ENCODE results near the gene NCK2. TPM values are rescaled to one million over a fixed set of nuclear protein-coding genes. Genes with fewer than 3 reads are reported as not detected.
A peak's percentile ranks its signal among the peaks of the same experiment; 100 is the strongest.

NCK2 gene
- total RNA-seq, 6 experiments from 2014 or later: 18.6 to 20.2 (median 19.8) TPM

DNA sequence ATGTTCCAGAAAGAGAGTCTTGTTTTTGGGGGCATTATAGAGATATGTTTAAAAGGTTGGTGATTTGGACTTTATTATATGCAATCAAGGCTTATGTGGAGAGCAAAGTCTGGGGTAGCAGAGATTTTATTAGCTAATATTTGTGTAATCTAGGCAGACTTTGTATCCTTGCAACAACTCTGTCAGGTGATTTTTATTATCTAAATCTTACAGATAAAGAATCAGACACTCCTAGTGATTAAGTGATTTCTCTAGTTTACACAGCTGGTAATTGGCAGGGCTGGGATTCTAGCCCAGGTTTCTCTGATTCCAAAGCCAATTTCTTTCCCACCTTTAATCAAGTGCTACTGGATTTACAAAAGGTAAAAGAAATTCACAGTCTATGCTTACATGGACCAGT is 33.3 kb upstream of the NCK2 start:
- Mint-ChIP-seq H3K27me3 (ENCODE audit: insufficient read depth) (peaks cover 31% of the 10 kb centered on the region), H3K4me3 (no peak overlapping the region), H3K27ac (no peak overlapping the region), H3K9me3 (no peaks in the 10 kb centered on the region), H3K4me1 (ENCODE audit: low read depth) (peaks cover 13% of the 10 kb centered on the region), H3K36me3 (ENCODE audit: low read depth) (no peaks in the 10 kb centered on the region)
- no peak for TF ChIP-seq CTCF (IDR thresholded peaks at IDR 0.05)
- no peak for DNase-seq

- Mint-ChIP-seq H3K9me3 (no peaks in the 10 kb centered on the region), H3K4me3 (no peak overlapping the region), H3K36me3 (ENCODE audit: low read depth) (no peaks in the 10 kb centered on the region), H3K27ac (no peak overlapping the region), H3K27me3 (ENCODE audit: insufficient read depth) (peaks cover 31% of the 10 kb centered on the region), H3K4me1 (ENCODE audit: low read depth) (peaks cover 13% of the 10 kb centered on the region)
- no peak for TF ChIP-seq CTCF (IDR thresholded peaks at IDR 0.05)
- no peak for DNase-seq
Observed at GRCh38 chr2:105712166-105712915, 32.4 kb upstream of the NCK2 start.

GRCh38 chr2:105712981-105713596 is 31.6 kb upstream of the NCK2 start:
- Mint-ChIP-seq H3K4me3 (no peak overlapping the region), H3K9me3 (no peaks in the 10 kb centered on the region), H3K27me3 (ENCODE audit: insufficient read depth) (peaks cover 29% of the 10 kb centered on the region), H3K27ac (no peak overlapping the region), H3K4me1 (ENCODE audit: low read depth) (peaks cover 13% of the 10 kb centered on the region), H3K36me3 (ENCODE audit: low read depth) (no peaks in the 10 kb centered on the region)
- TF ChIP-seq CTCF (IDR thresholded peaks at IDR 0.05): no peak
- peak; percentile 5 for DNase-seq

GRCh38 chr2:105714141-105714540 is 30.6 kb upstream of the NCK2 start:
- no peak for TF ChIP-seq CTCF (IDR thresholded peaks at IDR 0.05)
- no peaks in the 10 kb centered on the region for H3K36me3 Mint-ChIP-seq (ENCODE audit: low read depth)
- peaks cover 29% of the 10 kb centered on the region for H3K27me3 Mint-ChIP-seq (ENCODE audit: insufficient read depth)
- H3K4me3 Mint-ChIP-seq: no peak overlapping the region
- peaks cover 13% of the 10 kb centered on the region for H3K4me1 Mint-ChIP-seq (ENCODE audit: low read depth)
- no peak overlapping the region for H3K27ac Mint-ChIP-seq
- H3K9me3 Mint-ChIP-seq: no peaks in the 10 kb centered on the region
- DNase-seq: no peak

GRCh38 chr2:105718846-105719481 is 25.7 kb upstream of the NCK2 start:
- no peak for TF ChIP-seq CTCF (IDR thresholded peaks at IDR 0.05)
- H3K9me3 Mint-ChIP-seq: no peaks in the 10 kb centered on the region
- H3K36me3 Mint-ChIP-seq (ENCODE audit: low read depth): no peaks in the 10 kb centered on the region
- no peak overlapping the region for H3K4me3 Mint-ChIP-seq
- no peak for DNase-seq
- H3K27me3 Mint-ChIP-seq (ENCODE audit: insufficient read depth): peaks cover 21% of the 10 kb centered on the region
- no peak overlapping the region for H3K27ac Mint-ChIP-seq
- no peaks in the 10 kb centered on the region for H3K4me1 Mint-ChIP-seq (ENCODE audit: low read depth)

All from HFFc6 (cell line).